ENCODE data around the gene GNAI2.
A peak's percentile ranks its signal among the peaks of the same experiment; 100 is the strongest.
"Not testable (repeated sequence)": the region's sequence is repeated elsewhere in the genome, so short reads cannot be mapped to it uniquely, and the experiment has no call there.

Gene GNAI2

GRCh38 chr3:50219285-50219684 lies 16.7 kb upstream of the GNAI2 start:
- Histone ChIP-seq H3K9me3 (ENCODE audit: control insufficient read depth, insufficient read depth, low read length) (no peaks in the 10 kb centered on the region), H3K4me3 (ENCODE audit: low read depth, low read length) (no peak overlapping the region), H3K27me3 (ENCODE audit: control insufficient read depth, insufficient read depth, low read length) (no peaks in the 10 kb centered on the region), H3K36me3 (ENCODE audit: control insufficient read depth, insufficient read depth, low read length) (no peaks in the 10 kb centered on the region), H3K9ac (ENCODE audit: low read depth, low read length) (no peak overlapping the region), H3K4me1 (ENCODE audit: control insufficient read depth, insufficient read depth, low read length) (no peaks in the 10 kb centered on the region)

- Histone ChIP-seq H3K4me3 (ENCODE audit: low read depth, low read length) (no peak overlapping the region), H3K36me3 (ENCODE audit: control insufficient read depth, insufficient read depth, low read length) (no peaks in the 10 kb centered on the region), H3K4me1 (ENCODE audit: control insufficient read depth, insufficient read depth, low read length) (no peaks in the 10 kb centered on the region), H3K27me3 (ENCODE audit: control insufficient read depth, insufficient read depth, low read length) (no peaks in the 10 kb centered on the region), H3K9ac (ENCODE audit: low read depth, low read length) (no peak overlapping the region), H3K9me3 (ENCODE audit: control insufficient read depth, insufficient read depth, low read length) (no peaks in the 10 kb centered on the region)
Observed at GRCh38 chr3:50220109-50220508, 15.9 kb upstream of the GNAI2 start.

GRCh38 chr3:50221051-50221410 lies 15.0 kb upstream of the GNAI2 start:
- Histone ChIP-seq H3K9me3 (ENCODE audit: control insufficient read depth, insufficient read depth, low read length) (no peaks in the 10 kb centered on the region), H3K9ac (ENCODE audit: low read depth, low read length) (no peak overlapping the region), H3K4me1 (ENCODE audit: control insufficient read depth, insufficient read depth, low read length) (no peaks in the 10 kb centered on the region), H3K36me3 (ENCODE audit: control insufficient read depth, insufficient read depth, low read length) (no peaks in the 10 kb centered on the region), H3K27me3 (ENCODE audit: control insufficient read depth, insufficient read depth, low read length) (no peaks in the 10 kb centered on the region), H3K4me3 (ENCODE audit: low read depth, low read length) (no peak overlapping the region)

GRCh38 chr3:50221411-50222168 lies 14.4 kb upstream of the GNAI2 start:
- H3K9me3 ChIP-seq (ENCODE audit: control insufficient read depth, insufficient read depth, low read length) = no peaks in the 10 kb centered on the region
- no peaks in the 10 kb centered on the region for H3K27me3 ChIP-seq (ENCODE audit: control insufficient read depth, insufficient read depth, low read length)
- H3K9ac ChIP-seq (ENCODE audit: low read depth, low read length) = no peak overlapping the region
- no peaks in the 10 kb centered on the region for H3K36me3 ChIP-seq (ENCODE audit: control insufficient read depth, insufficient read depth, low read length)
- no peak overlapping the region for H3K4me3 ChIP-seq (ENCODE audit: low read depth, low read length)
- H3K4me1 ChIP-seq (ENCODE audit: control insufficient read depth, insufficient read depth, low read length) = no peaks in the 10 kb centered on the region

- H3K4me1 ChIP-seq (ENCODE audit: control insufficient read depth, insufficient read depth, low read length) = no peaks in the 10 kb centered on the region
- peaks cover 4% of the 10 kb centered on the region for H3K27me3 ChIP-seq (ENCODE audit: control insufficient read depth, insufficient read depth, low read length)
Observed at GRCh38 chr3:50222169-50222528, 13.9 kb upstream of the GNAI2 start.

GRCh38 chr3:50224639-50225038 lies 11.4 kb upstream of the GNAI2 start:
- H3K4me3 ChIP-seq (ENCODE audit: low read depth, low read length) = no peak overlapping the region
- no peaks in the 10 kb centered on the region for H3K36me3 ChIP-seq (ENCODE audit: control insufficient read depth, insufficient read depth, low read length)
- H3K9ac ChIP-seq (ENCODE audit: low read depth, low read length) = no peak overlapping the region
- H3K27me3 ChIP-seq (ENCODE audit: control insufficient read depth, insufficient read depth, low read length) = peaks cover 4% of the 10 kb centered on the region
- no peaks in the 10 kb centered on the region for H3K9me3 ChIP-seq (ENCODE audit: control insufficient read depth, insufficient read depth, low read length)
- H3K4me1 ChIP-seq (ENCODE audit: control insufficient read depth, insufficient read depth, low read length) = peaks cover 4% of the 10 kb centered on the region

More at GRCh38 chr3:50222169-50222528, 13.9 kb upstream of the GNAI2 start:
- Histone ChIP-seq H3K4me3 (ENCODE audit: low read depth, low read length) (no peak overlapping the region), H3K9ac (ENCODE audit: low read depth, low read length) (no peak overlapping the region), H3K36me3 (ENCODE audit: control insufficient read depth, insufficient read depth, low read length) (no peaks in the 10 kb centered on the region), H3K9me3 (ENCODE audit: control insufficient read depth, insufficient read depth, low read length) (no peaks in the 10 kb centered on the region)

GRCh38 chr3:50226888-50227389 lies 9.1 kb upstream of the GNAI2 start:
- H3K9ac ChIP-seq (ENCODE audit: low read depth, low read length) = no peak overlapping the region
- no peaks in the 10 kb centered on the region for H3K9me3 ChIP-seq (ENCODE audit: control insufficient read depth, insufficient read depth, low read length)
- peaks cover 4% of the 10 kb centered on the region for H3K27me3 ChIP-seq (ENCODE audit: control insufficient read depth, insufficient read depth, low read length)
- no peaks in the 10 kb centered on the region for H3K36me3 ChIP-seq (ENCODE audit: control insufficient read depth, insufficient read depth, low read length)
- peaks cover 4% of the 10 kb centered on the region for H3K4me1 ChIP-seq (ENCODE audit: control insufficient read depth, insufficient read depth, low read length)
- peak overlapping the region; percentile 79 for H3K4me3 ChIP-seq (ENCODE audit: low read depth, low read length)

GRCh38 chr3:50227390-50228183 lies 8.4 kb upstream of the GNAI2 start:
- Histone ChIP-seq H3K27me3 (ENCODE audit: control insufficient read depth, insufficient read depth, low read length) (peaks cover 4% of the 10 kb centered on the region), H3K4me3 (ENCODE audit: low read depth, low read length) (peak overlapping the region; percentile 95), H3K9ac (ENCODE audit: low read depth, low read length) (peak overlapping the region; percentile 89), H3K36me3 (ENCODE audit: control insufficient read depth, insufficient read depth, low read length) (no peaks in the 10 kb centered on the region), H3K9me3 (ENCODE audit: control insufficient read depth, insufficient read depth, low read length) (no peaks in the 10 kb centered on the region), H3K4me1 (ENCODE audit: control insufficient read depth, insufficient read depth, low read length) (peaks cover 4% of the 10 kb centered on the region)

- not testable (repeated sequence) for H3K9me3 ChIP-seq (ENCODE audit: control insufficient read depth, insufficient read depth, low read length); H3K4me1 ChIP-seq (ENCODE audit: control insufficient read depth, insufficient read depth, low read length); H3K27me3 ChIP-seq (ENCODE audit: control insufficient read depth, insufficient read depth, low read length); H3K36me3 ChIP-seq (ENCODE audit: control insufficient read depth, insufficient read depth, low read length)
- Histone ChIP-seq H3K4me3 (ENCODE audit: low read depth, low read length) (peak overlapping the region; percentile 95), H3K9ac (ENCODE audit: low read depth, low read length) (peak overlapping the region; percentile 89)
Observed at GRCh38 chr3:50228184-50228763, 7.7 kb upstream of the GNAI2 start.

- H3K36me3 ChIP-seq (ENCODE audit: control insufficient read depth, insufficient read depth, low read length) = no peaks in the 10 kb centered on the region
- H3K9ac ChIP-seq (ENCODE audit: low read depth, low read length) = no peak overlapping the region
- H3K9me3 ChIP-seq (ENCODE audit: control insufficient read depth, insufficient read depth, low read length) = no peaks in the 10 kb centered on the region
- H3K4me1 ChIP-seq (ENCODE audit: control insufficient read depth, insufficient read depth, low read length) = peaks cover 4% of the 10 kb centered on the region
- peaks cover 4% of the 10 kb centered on the region for H3K27me3 ChIP-seq (ENCODE audit: control insufficient read depth, insufficient read depth, low read length)
- no peak overlapping the region for H3K4me3 ChIP-seq (ENCODE audit: low read depth, low read length)
Observed at GRCh38 chr3:50229490-50229889, 6.5 kb upstream of the GNAI2 start.

GRCh38 chr3:50230104-50230793 lies 5.8 kb upstream of the GNAI2 start:
- Histone ChIP-seq H3K4me3 (ENCODE audit: low read depth, low read length) (no peak overlapping the region), H3K36me3 (ENCODE audit: control insufficient read depth, insufficient read depth, low read length) (no peaks in the 10 kb centered on the region), H3K27me3 (ENCODE audit: control insufficient read depth, insufficient read depth, low read length) (peaks cover 4% of the 10 kb centered on the region), H3K9ac (ENCODE audit: low read depth, low read length) (no peak overlapping the region), H3K9me3 (ENCODE audit: control insufficient read depth, insufficient read depth, low read length) (no peaks in the 10 kb centered on the region), H3K4me1 (ENCODE audit: control insufficient read depth, insufficient read depth, low read length) (peaks cover 4% of the 10 kb centered on the region)

Measured in iPS-15b (cell line).